ENCODE results near the gene RAPGEF5. TPM values are rescaled to one million over a fixed set of nuclear protein-coding genes. Genes with fewer than 3 reads are reported as not detected.

The RAPGEF5 gene
- total RNA-seq, 2 experiments from 2014 or later = 1.3 to 1.5 TPM

- Mint-ChIP-seq H3K4me1 (no peaks in the 10 kb centered on the region), H3K9me3 (ENCODE audit: low read depth) (no peaks in the 10 kb centered on the region), H3K36me3 (ENCODE audit: low read depth) (no peaks in the 10 kb centered on the region), H3K27me3 (peaks cover 6% of the 10 kb centered on the region), H3K4me3 (no peak overlapping the region), H3K27ac (no peak overlapping the region)
- CTCF ChIA-PET = interaction anchor here (1.9 kb wide), 1 partner anchor 10 kb away, joined by 6 read pairs; no protein-coding TSS in a partner anchor
- no peak for ATAC-seq
- intact Hi-C loops (cut with DNase I, micrococcal nuclease) = no loop called here
- no peak for DNase-seq
- POLR2A ChIA-PET = interaction anchor here (0.6 kb wide), 1 partner anchor 242 kb away, joined by 4 read pairs; no protein-coding TSS in a partner anchor
Measured at GRCh38 chr7:22325671-22326070, 31.3 kb downstream of the RAPGEF5 start.

- intact Hi-C loops (cut with DNase I, micrococcal nuclease) = no loop called here
- no peak overlapping the region for H3K27ac Mint-ChIP-seq
- DNase-seq (no peak), ATAC-seq (no peak)
- H3K4me3 Mint-ChIP-seq = no peak overlapping the region
- H3K9me3 Mint-ChIP-seq (ENCODE audit: low read depth) = no peaks in the 10 kb centered on the region
- CTCF ChIA-PET = interaction anchor here (1.0 to 1.2 kb wide), 2 partner anchors 15 to 214 kb away, joined by 3 to 4 read pairs; no protein-coding TSS in a partner anchor
- H3K27me3 Mint-ChIP-seq = peaks cover 2% of the 10 kb centered on the region
- H3K36me3 Mint-ChIP-seq (ENCODE audit: low read depth) = no peaks in the 10 kb centered on the region
- no peaks in the 10 kb centered on the region for H3K4me1 Mint-ChIP-seq
- POLR2A ChIA-PET = no interaction called here
Measured at GRCh38 chr7:22323714-22324113, 33.2 kb downstream of the RAPGEF5 start.

GRCh38 chr7:22320416-22320815, 36.5 kb downstream of the RAPGEF5 start:
- H3K27ac Mint-ChIP-seq = no peak overlapping the region
- H3K4me1 Mint-ChIP-seq = no peaks in the 10 kb centered on the region
- H3K9me3 Mint-ChIP-seq (ENCODE audit: low read depth) = no peaks in the 10 kb centered on the region
- ChIA-PET CTCF (no interaction called here), POLR2A (no interaction called here)
- H3K27me3 Mint-ChIP-seq = peaks cover 5% of the 10 kb centered on the region
- ATAC-seq (no peak), DNase-seq (no peak)
- H3K36me3 Mint-ChIP-seq (ENCODE audit: low read depth) = no peaks in the 10 kb centered on the region
- intact Hi-C loops (cut with DNase I, micrococcal nuclease) = no loop called here
- H3K4me3 Mint-ChIP-seq = no peak overlapping the region

GRCh38 chr7:22319424-22320403, 37.2 kb downstream of the RAPGEF5 start:
- Mint-ChIP-seq H3K9me3 (ENCODE audit: low read depth) (no peaks in the 10 kb centered on the region), H3K4me1 (no peaks in the 10 kb centered on the region), H3K27ac (no peak overlapping the region), H3K36me3 (ENCODE audit: low read depth) (no peaks in the 10 kb centered on the region), H3K4me3 (no peak overlapping the region), H3K27me3 (peaks cover 5% of the 10 kb centered on the region)
- intact Hi-C loops (cut with DNase I, micrococcal nuclease) = no loop called here
- POLR2A ChIA-PET = no interaction called here
- no peak for ATAC-seq
- CTCF ChIA-PET = no interaction called here
- no peak for DNase-seq

GRCh38 chr7:22318376-22318775, 38.6 kb downstream of the RAPGEF5 start:
- DNase-seq (no peak), ATAC-seq (no peak)
- Mint-ChIP-seq H3K4me3 (no peak overlapping the region), H3K4me1 (no peaks in the 10 kb centered on the region), H3K36me3 (ENCODE audit: low read depth) (no peaks in the 10 kb centered on the region), H3K9me3 (ENCODE audit: low read depth) (no peaks in the 10 kb centered on the region), H3K27ac (no peak overlapping the region), H3K27me3 (peaks cover 5% of the 10 kb centered on the region)
- ChIA-PET CTCF (interaction anchor here (1.3 kb wide), 1 partner anchor 194 kb away, joined by 3 read pairs; no protein-coding TSS in a partner anchor), POLR2A (no interaction called here)
- intact Hi-C loops (cut with DNase I, micrococcal nuclease) = no loop called here

- no peak overlapping the region for H3K27ac Mint-ChIP-seq
- H3K36me3 Mint-ChIP-seq (ENCODE audit: low read depth) = no peaks in the 10 kb centered on the region
- intact Hi-C loops (cut with DNase I, micrococcal nuclease) = no loop called here
- ATAC-seq (no peak), DNase-seq (no peak)
- ChIA-PET POLR2A (no interaction called here), CTCF (interaction anchor here (1.3 kb wide), 1 partner anchor 193 kb away, joined by 3 read pairs; no protein-coding TSS in a partner anchor)
- no peaks in the 10 kb centered on the region for H3K4me1 Mint-ChIP-seq
- H3K9me3 Mint-ChIP-seq (ENCODE audit: low read depth) = no peaks in the 10 kb centered on the region
- peaks cover 5% of the 10 kb centered on the region for H3K27me3 Mint-ChIP-seq
- H3K4me3 Mint-ChIP-seq = no peak overlapping the region
Measured at GRCh38 chr7:22317632-22318031, 39.3 kb downstream of the RAPGEF5 start.

GRCh38 chr7:22316914-22317313, 40.0 kb downstream of the RAPGEF5 start:
- Mint-ChIP-seq H3K4me1 (no peaks in the 10 kb centered on the region), H3K9me3 (ENCODE audit: low read depth) (no peaks in the 10 kb centered on the region), H3K36me3 (ENCODE audit: low read depth) (no peaks in the 10 kb centered on the region), H3K4me3 (no peak overlapping the region), H3K27me3 (peaks cover 7% of the 10 kb centered on the region), H3K27ac (no peak overlapping the region)
- intact Hi-C loops (cut with DNase I, micrococcal nuclease) = no loop called here
- ATAC-seq (no peak), DNase-seq (no peak)
- ChIA-PET CTCF (no interaction called here), POLR2A (no interaction called here)

GRCh38 chr7:22307816-22308215, 49.1 kb downstream of the RAPGEF5 start:
- no peak for ATAC-seq
- intact Hi-C loops (cut with DNase I, micrococcal nuclease) = no loop called here
- CTCF ChIA-PET = interaction anchor here (0.6 to 1.4 kb wide), 2 partner anchors 16 to 101 kb away, joined by 3 to 4 read pairs; no protein-coding TSS in a partner anchor

GRCh38 chr7:22305706-22306105, 51.2 kb downstream of the RAPGEF5 start:
- ATAC-seq = no peak
- POLR2A ChIA-PET = no interaction called here

More at GRCh38 chr7:22307816-22308215, 49.1 kb downstream of the RAPGEF5 start:
- POLR2A ChIA-PET = no interaction called here
- H3K27ac Mint-ChIP-seq = no peak overlapping the region
- no peaks in the 10 kb centered on the region for H3K4me1 Mint-ChIP-seq
- peaks cover 3% of the 10 kb centered on the region for H3K36me3 Mint-ChIP-seq (ENCODE audit: low read depth)
- DNase-seq = no peak
- peaks cover 5% of the 10 kb centered on the region for H3K27me3 Mint-ChIP-seq
- H3K9me3 Mint-ChIP-seq (ENCODE audit: low read depth) = peaks cover 5% of the 10 kb centered on the region
- H3K4me3 Mint-ChIP-seq = no peak overlapping the region

GRCh38 chr7:22302951-22303423, 54.0 kb downstream of the RAPGEF5 start:
- POLR2A ChIA-PET = no interaction called here
- Mint-ChIP-seq H3K27me3 (peaks cover 5% of the 10 kb centered on the region), H3K9me3 (ENCODE audit: low read depth) (peaks cover 5% of the 10 kb centered on the region), H3K27ac (no peak overlapping the region), H3K4me3 (no peak overlapping the region), H3K36me3 (ENCODE audit: low read depth) (peaks cover 3% of the 10 kb centered on the region), H3K4me1 (no peaks in the 10 kb centered on the region)
- DNase-seq = no peak
- intact Hi-C loops (cut with DNase I, micrococcal nuclease) = no loop called here
- CTCF ChIA-PET = interaction anchor here (0.7 kb wide), 1 partner anchor 324 kb away, joined by 3 read pairs; no protein-coding TSS in a partner anchor
- no peak for ATAC-seq

More at GRCh38 chr7:22305706-22306105, 51.2 kb downstream of the RAPGEF5 start:
- Mint-ChIP-seq H3K36me3 (ENCODE audit: low read depth) (peaks cover 3% of the 10 kb centered on the region), H3K9me3 (ENCODE audit: low read depth) (peaks cover 5% of the 10 kb centered on the region), H3K27me3 (peaks cover 3% of the 10 kb centered on the region), H3K4me1 (no peaks in the 10 kb centered on the region), H3K4me3 (no peak overlapping the region), H3K27ac (no peak overlapping the region)
- intact Hi-C loops (cut with DNase I, micrococcal nuclease) = no loop called here
- CTCF ChIA-PET = no interaction called here
- DNase-seq = no peak

GRCh38 chr7:22302193-22302592, 54.8 kb downstream of the RAPGEF5 start:
- Mint-ChIP-seq H3K27me3 (peaks cover 5% of the 10 kb centered on the region), H3K4me1 (no peaks in the 10 kb centered on the region), H3K27ac (no peak overlapping the region), H3K9me3 (ENCODE audit: low read depth) (peaks cover 5% of the 10 kb centered on the region), H3K36me3 (ENCODE audit: low read depth) (peaks cover 3% of the 10 kb centered on the region), H3K4me3 (no peak overlapping the region)
- ATAC-seq = no peak
- ChIA-PET CTCF (interaction anchor here (0.8 to 1.0 kb wide), 2 partner anchors 142 to 167 kb away, joined by 3 to 4 read pairs; no protein-coding TSS in a partner anchor), POLR2A (no interaction called here)
- intact Hi-C loops (cut with DNase I, micrococcal nuclease) = no loop called here
- DNase-seq = no peak

GRCh38 chr7:22301790-22302189, 55.2 kb downstream of the RAPGEF5 start:
- DNase-seq (no peak), ATAC-seq (no peak)
- ChIA-PET POLR2A (no interaction called here), CTCF (interaction anchor here (0.8 to 1.0 kb wide), 2 partner anchors 142 to 168 kb away, joined by 3 to 4 read pairs; no protein-coding TSS in a partner anchor)
- intact Hi-C loops (cut with DNase I, micrococcal nuclease) = no loop called here
- Mint-ChIP-seq H3K4me3 (no peak overlapping the region), H3K27me3 (peaks cover 5% of the 10 kb centered on the region), H3K4me1 (no peaks in the 10 kb centered on the region), H3K36me3 (ENCODE audit: low read depth) (no peaks in the 10 kb centered on the region), H3K9me3 (ENCODE audit: low read depth) (peaks cover 5% of the 10 kb centered on the region), H3K27ac (no peak overlapping the region)

All from activated CD4-positive, alpha-beta T cell treated with anti-CD3 and anti-CD28 coated beads for 36 hours (primary cell).